A549 (cell line): ENCODE results near the gene TNFSF15. TPM values are rescaled to one million over a fixed set of nuclear protein-coding genes. Genes with fewer than 3 reads are reported as not detected.
A peak's percentile ranks its signal among the peaks of the same experiment; 100 is the strongest.

ENCODE experiments used
- ATAC-seq, 2 experiments: fragments of 200-7000 bp in 1 of 2; fragments of >200 bp in 1 of 2; cut with Nextera tagmentation in 1 of 2; cut with Tn5 transposase in 1 of 2; 3 replicates each; pipeline versions ENCODE4 v1.8.0 to v1.9.1; 2018 to 2020; ENCODE audit warnings: mild to moderate bottlenecking in 1 of 2, moderate library complexity in 1 of 2
- CTCF ChIA-PET: fragments of 300-600 bp; sonication (Branson Sonifier 250); formaldehyde crosslinking; extraction: SDS; loops from one replicate; lab custom pipeline; 2021; ENCODE audit warnings: antibody characterized with exemption, inconsistent platforms; lab: Yijun Ruan, JAX
- POLR2A ChIA-PET: fragments of 350-600 bp; formaldehyde crosslinking; extraction: SDS; loops from one replicate; lab custom pipeline; 2021; ENCODE audit warnings: antibody characterized with exemption, inconsistent platforms; lab: Yijun Ruan, JAX
- DNase-seq, 2 experiments: peaks; one replicate each; pipeline versions ENCODE4 v3.0.0 to v3.0.0-alpha.2; 2011 to 2016; ENCODE audit warnings: low read depth in 1 of 2, low spot score in 1 of 2
- FAIRE-seq: peaks from 2 replicates; lab custom pipeline; 2011; peaks lifted over from hg19 to GRCh38; lab: Jason Lieb, UNC
- H3K27ac ChIP-seq, 2 experiments: fragments of >200 bp; sonication (Bioruptor Twin); formaldehyde crosslinking; 3 replicates each; pipeline ENCODE4 v1.5.1; 2016 to 2017
- H3K4me1 ChIP-seq: fragments of >200 bp; sonication (Bioruptor Twin); formaldehyde crosslinking; 3 replicates; pipeline ENCODE4 v1.6.1; 2016
- H3K4me2 ChIP-seq: fragments of >200 bp; sonication (Bioruptor Twin); formaldehyde crosslinking; 3 replicates; pipeline ENCODE4 v1.6.1; 2016
- H3K4me3 ChIP-seq: fragments of >200 bp; sonication (Bioruptor Twin); formaldehyde crosslinking; 3 replicates; pipeline ENCODE4 v1.5.1; 2016
- H3K9me3 ChIP-seq: fragments of >200 bp; sonication (Bioruptor Twin); formaldehyde crosslinking; 3 replicates; pipeline ENCODE4 v1.6.1; 2016
- BCL3 ChIP-seq: fragments of >200 bp; sonication (Bioruptor Twin); formaldehyde crosslinking; IDR thresholded peaks from 3 replicates; pipeline ENCODE4 v1.6.1; 2016
- BHLHE40 ChIP-seq: IDR thresholded peaks from 2 replicates; pipeline ENCODE4 v1.6.1; 2012; ENCODE audit warnings: low read depth, low read length, inconsistent platforms
- CEBPB ChIP-seq, 2 experiments: fragments of >200 bp in 1 of 2; sonication (Bioruptor Twin) in 1 of 2; formaldehyde crosslinking in 1 of 2; IDR thresholded peaks; 2 replicates each; pipeline ENCODE4 v1.6.1; 2012 to 2016
- CHD2 ChIP-seq: fragments of 150-350 bp; IDR thresholded peaks from 2 replicates; pipeline ENCODE4 v1.6.1; 2014; ENCODE audit warnings: low read length; ENCODE audit not compliant: partially characterized antibody
- E2F6 ChIP-seq: IDR thresholded peaks from 2 replicates; pipeline ENCODE4 v1.6.1; 2012; ENCODE audit warnings: low read depth, borderline replicate concordance
- EHF ChIP-seq: fragments of 250-450 bp; sonication (Bioruptor Pico); IDR thresholded peaks from 2 replicates; pipeline ENCODE4 v1.5.0; 2020; ENCODE audit warnings: mild to moderate bottlenecking
- EHMT2 ChIP-seq: fragments of 200-600 bp; sonication (generic); IDR thresholded peaks from 2 replicates; pipeline ENCODE4 v1.6.1; 2016; ENCODE audit warnings: antibody characterized with exemption, low read depth, mild to moderate bottlenecking, moderate library complexity
- ESRRA ChIP-seq: fragments of 150-350 bp; IDR thresholded peaks from 2 replicates; pipeline ENCODE4 v1.6.1; 2014; ENCODE audit warnings: mild to moderate bottlenecking, low read length, borderline replicate concordance
- FOSB ChIP-seq: fragments of 250-450 bp; sonication (Bioruptor Pico); IDR thresholded peaks from 2 replicates; pipeline ENCODE4 v1.5.0; 2020; ENCODE audit warnings: mild to moderate bottlenecking, moderate library complexity
- FOXS1 ChIP-seq: fragments of 250-450 bp; sonication (Bioruptor Pico); IDR thresholded peaks from 2 replicates; pipeline ENCODE4 v1.5.0; 2020; ENCODE audit warnings: mild to moderate bottlenecking, moderate library complexity
- GATA3 ChIP-seq: IDR thresholded peaks from 2 replicates; pipeline ENCODE4 v1.6.1; 2012; ENCODE audit warnings: borderline replicate concordance
- HES2 ChIP-seq: fragments of >200 bp; sonication (Bioruptor Twin); formaldehyde crosslinking; IDR thresholded peaks from 2 replicates; pipeline ENCODE4 v1.6.1; 2016
- HMGXB4 ChIP-seq: fragments of 250-450 bp; sonication (Bioruptor Pico); IDR thresholded peaks from 2 replicates; pipeline ENCODE4 v1.5.0; 2021; ENCODE audit warnings: mild to moderate bottlenecking, moderate library complexity, borderline replicate concordance
- HOXA7 ChIP-seq: fragments of 250-450 bp; sonication (Bioruptor Pico); IDR thresholded peaks from 2 replicates; pipeline ENCODE4 v1.5.0; 2020; ENCODE audit warnings: mild to moderate bottlenecking, moderate library complexity
- JUN ChIP-seq, 2 experiments: fragments of >200 bp; sonication (Bioruptor Twin); formaldehyde crosslinking; IDR thresholded peaks; 2 replicates in 1 of 2; 3 replicates in 1 of 2; pipeline ENCODE4 v1.6.1; 2016 to 2017
- JUNB ChIP-seq: fragments of >200 bp; sonication (Bioruptor Twin); formaldehyde crosslinking; IDR thresholded peaks from 2 replicates; pipeline ENCODE4 v1.6.1; 2016
- MAX ChIP-seq: IDR thresholded peaks from 2 replicates; pipeline ENCODE4 v1.6.1; 2012
- NPAS2 ChIP-seq: fragments of 250-450 bp; sonication (Bioruptor Pico); IDR thresholded peaks from 2 replicates; pipeline ENCODE4 v1.8.0; 2022; ENCODE audit warnings: mild to moderate bottlenecking, moderate library complexity, borderline replicate concordance
- PHF8 ChIP-seq: fragments of 200-600 bp; sonication (generic); IDR thresholded peaks from 2 replicates; pipeline ENCODE4 v1.6.1; 2016; ENCODE audit warnings: low read depth, mild to moderate bottlenecking, antibody characterized with exemption, moderate library complexity, borderline replicate concordance
- POLR2A ChIP-seq: IDR thresholded peaks from 2 replicates; pipeline ENCODE4 v1.6.1; 2012; ENCODE audit warnings: mild to moderate bottlenecking, low read length
- RAD21 ChIP-seq, 2 experiments: fragments of >200 bp in 1 of 2; sonication (Bioruptor Twin) in 1 of 2; formaldehyde crosslinking in 1 of 2; IDR thresholded peaks in 1 of 2; conservative IDR thresholded peaks in 1 of 2; 2 replicates in 1 of 2; 3 replicates in 1 of 2; pipeline ENCODE4 v1.6.1; 2012 to 2018; ENCODE audit warnings: inconsistent platforms in 1 of 2
- RNF2 ChIP-seq: fragments of 200-600 bp; sonication (generic); IDR thresholded peaks from 2 replicates; pipeline ENCODE4 v1.6.1; 2016; ENCODE audit warnings: low read depth, mild to moderate bottlenecking, antibody characterized with exemption, moderate library complexity, borderline replicate concordance
- SMC3 ChIP-seq: fragments of >200 bp; sonication (Bioruptor Twin); formaldehyde crosslinking; IDR thresholded peaks from 3 replicates; pipeline ENCODE4 v1.6.1; 2018; ENCODE audit warnings: inconsistent platforms
- SREBF2 ChIP-seq: fragments of 450-650 bp; IDR thresholded peaks from 2 replicates; pipeline ENCODE4 v1.6.1; 2014; ENCODE audit warnings: mild to moderate bottlenecking, moderate library complexity
- TP53 ChIP-seq: fragments of 250-450 bp; sonication (Bioruptor Pico); IDR thresholded peaks from 2 replicates; pipeline ENCODE4 v1.5.0; 2021; ENCODE audit warnings: mild to moderate bottlenecking, moderate library complexity
- USF2 ChIP-seq: fragments of 450-650 bp; IDR thresholded peaks from 2 replicates; pipeline ENCODE4 v1.6.1; 2014; ENCODE audit warnings: antibody characterized with exemption
- ZFP36 ChIP-seq: fragments of 450-650 bp; IDR thresholded peaks from 2 replicates; pipeline ENCODE4 v1.6.1; 2014; ENCODE audit warnings: borderline replicate concordance; ENCODE audit not compliant: partially characterized antibody
- ZSCAN20 ChIP-seq: fragments of 250-450 bp; sonication (Bioruptor Pico); IDR thresholded peaks from 2 replicates; pipeline ENCODE4 v1.8.0; 2022; ENCODE audit warnings: mild to moderate bottlenecking, moderate library complexity
- WGBS: methylation state at CpG from one replicate; pipeline ENCODE4 v1.1.6; 2017; ENCODE audit errors: missing lambda C conversion rate; 5-methylcytosine and 5-hydroxymethylcytosine counted together
- polyA plus RNA-seq, 4 experiments: library from polyadenylated mRNA; depleted of rRNA in 3 of 4; stranded (reverse); fragments of >200 nt; fragmentation: RNase III in 1 of 4; extraction: RNeasy Plus Mini Kit Qiagen cat#74134 plus additional on column Dnase treatment in 1 of 4; gene quantifications; 2 replicates in 3 of 4; 3 replicates in 1 of 4; pipeline ENCODE4 v1.2.3, GENCODE V29; 2011 to 2017

The TNFSF15 gene
- polyA plus RNA-seq, 2 of the 4 experiments (the other 2 are of a cell fraction) = 2.8 to 5.6 TPM

- TF ChIP-seq HMGXB4 (no peak), EHMT2 (no peak), MAX (no peak), CEBPB (IDR thresholded peaks at IDR 0.05) (no peak), NPAS2 (CRISPR knock-in tag) (no peak), RNF2 (no peak), FOSB (no peak), TP53 (no peak)
Measured at GRCh38 chr9:114784721-114785279, 21.0 kb downstream of the TNFSF15 start (continued).

- Histone ChIP-seq H3K4me3 (no peak overlapping the region), H3K9me3 (no peaks in the 10 kb centered on the region), H3K27ac (no peak overlapping the region), H3K4me1 (peaks cover 30% of the 10 kb centered on the region), H3K4me2 (no peak overlapping the region)
- CTCF ChIA-PET = interaction anchor here (0.6 to 1.6 kb wide), 5 partner anchors 10 to 124 kb away, joined by 3 to 5 read pairs (median 4); no protein-coding TSS in a partner anchor
- no peak for TF ChIP-seq HOXA7 (CRISPR knock-in tag)
- no peak for TF ChIP-seq CHD2
- TF ChIP-seq FOXS1 = no peak
- TF ChIP-seq E2F6 = no peak
- TF ChIP-seq ZFP36 = no peak
- no peak for TF ChIP-seq BHLHE40
- no peak for TF ChIP-seq POLR2A
- TF ChIP-seq USF2 = no peak
- TF ChIP-seq ZSCAN20 (CRISPR knock-in tag) = no peak
- no peak for TF ChIP-seq PHF8
- TF ChIP-seq ESRRA = no peak
- TF ChIP-seq SMC3 = no peak
- TF ChIP-seq EHF (CRISPR knock-in tag) = no peak
- DNase-seq (no peak), FAIRE-seq (no peak), ATAC-seq (no peak)
- POLR2A ChIA-PET = no interaction called here
Measured at GRCh38 chr9:114782586-114782985, 23.3 kb downstream of the TNFSF15 start.

GRCh38 chr9:114779352-114779845 is 26.4 kb downstream of the TNFSF15 start:
- DNase-seq (peak; percentile 56 to 92), FAIRE-seq (no peak), ATAC-seq (peak; percentile 92 to 93)
- ChIA-PET CTCF (interaction anchor here (1.2 to 1.5 kb wide), 3 partner anchors 16 to 128 kb away, joined by 3 to 5 read pairs (median 3); no protein-coding TSS in a partner anchor), POLR2A (interaction anchor here (1.2 kb wide), 1 partner anchor 20 kb away, joined by 4 read pairs; no protein-coding TSS in a partner anchor)
- peak overlapping the region; percentile 74 to 80; a peak in 5 of 6 replicates for H3K27ac ChIP-seq
- H3K4me3 ChIP-seq = no peak overlapping the region
- H3K4me2 ChIP-seq = peak overlapping the region; percentile 50
- no peaks in the 10 kb centered on the region for H3K9me3 ChIP-seq
- H3K4me1 ChIP-seq = peaks cover 32% of the 10 kb centered on the region
- under 1% methylated on average over 4 of the region's 4 CpGs for WGBS
- no peak for TF ChIP-seq RNF2
- TF ChIP-seq HES2 = no peak
- 0 out of 3 replicates have a peak, but pooled peaks have one; percentile 44 for TF ChIP-seq BCL3
- TF ChIP-seq EHMT2 = no peak
- peak; percentile 82 for TF ChIP-seq GATA3
- no peak for TF ChIP-seq EHF (CRISPR knock-in tag)
- peak; percentile 47 to 71; a peak in 2 of 5 replicates for TF ChIP-seq JUN (IDR thresholded peaks at IDR 0.05)
- TF ChIP-seq RAD21 (conservative IDR thresholded peaks at IDR 0.05 in 1 of 2, IDR thresholded peaks at IDR 0.05 in 1 of 2) = peak; percentile 16 to 55; a peak in 4 of 5 replicates
- TF ChIP-seq FOXS1 = peak; percentile 83; the same call in 1 of the 2 replicates
- TF ChIP-seq SMC3 = peak; percentile 45; the same call in 2 of the 3 replicates
- 0 out of 2 replicates have a peak, but pooled peaks have one; percentile 52 for TF ChIP-seq MAX
- no peak for TF ChIP-seq HMGXB4
- TF ChIP-seq JUNB = peak; percentile 76
- no peak for TF ChIP-seq PHF8
- TF ChIP-seq SREBF2 = no peak
